ENCODE measurements around the gene SGMS2.

The SGMS2 gene

DNA sequence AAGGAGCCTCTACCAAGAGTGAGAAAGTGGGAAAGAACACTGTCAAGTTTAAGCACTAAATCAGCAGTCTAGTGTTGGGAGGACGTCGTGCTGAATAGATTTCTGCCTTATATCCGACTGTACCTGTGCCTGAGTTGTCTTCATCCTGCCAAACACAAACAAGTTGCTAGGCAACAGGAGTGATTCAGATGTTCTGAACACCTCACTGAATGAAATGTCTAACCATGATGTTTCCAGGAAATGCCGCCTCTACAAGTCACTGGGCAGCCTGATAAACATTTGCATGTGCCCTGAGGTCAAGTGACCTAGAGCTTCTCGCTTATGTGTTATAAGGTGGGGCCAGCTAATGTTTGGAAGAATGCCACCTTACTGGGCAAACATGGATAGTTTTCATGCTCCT, 37.9 kb downstream of the SGMS2 start:
- DNase-seq (ENCODE audit: low read depth in 1 of 2, low spot score in 1 of 2) = no peak
- in situ Hi-C loops (cut with HindIII; ENCODE audit: low pct_unique_long_range_greater_than_20kb, low sequenced_read_pairs) = no loop called here
- no peak for TF ChIP-seq JUND (IDR thresholded peaks at IDR 0.05; ENCODE audit: low read depth)

- in situ Hi-C loops (cut with HindIII; ENCODE audit: low pct_unique_long_range_greater_than_20kb, low sequenced_read_pairs) = no loop called here
- DNase-seq (ENCODE audit: low read depth in 1 of 2, low spot score in 1 of 2) = no peak
- TF ChIP-seq JUND (IDR thresholded peaks at IDR 0.05; ENCODE audit: low read depth) = no peak
Observed at GRCh38 chr4:107863416-107863815, 38.7 kb downstream of the SGMS2 start.

- peak in 1 of 2 experiments; percentile 26 for DNase-seq (ENCODE audit: low read depth in 1 of 2, low spot score in 1 of 2)
- no peak for TF ChIP-seq JUND (IDR thresholded peaks at IDR 0.05; ENCODE audit: low read depth)
- in situ Hi-C loops (cut with HindIII; ENCODE audit: low pct_unique_long_range_greater_than_20kb, low sequenced_read_pairs) = no loop called here
Observed at GRCh38 chr4:107863850-107864371, 39.2 kb downstream of the SGMS2 start.

DNA sequence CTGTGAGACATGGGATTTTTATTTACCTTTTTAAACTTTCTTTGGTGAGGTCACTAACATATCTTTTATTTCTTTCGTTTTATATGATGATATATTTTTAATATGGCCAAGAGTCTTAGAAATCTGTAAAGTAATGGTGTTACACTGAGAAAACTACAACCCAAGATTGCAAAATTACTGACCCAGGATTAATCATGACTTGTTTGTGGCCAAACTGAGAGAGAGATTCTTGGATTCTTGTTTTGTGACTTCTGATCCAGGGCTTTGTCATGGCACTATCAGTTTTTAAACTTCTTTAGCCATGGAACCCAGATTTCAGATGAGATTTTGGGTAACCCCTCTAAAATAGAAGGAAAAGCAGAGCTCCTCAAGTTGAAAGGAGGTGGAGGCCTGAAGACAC, 42.0 kb downstream of the SGMS2 start:
- TF ChIP-seq JUND (IDR thresholded peaks at IDR 0.05; ENCODE audit: low read depth) = no peak
- DNase-seq (ENCODE audit: low read depth in 1 of 2, low spot score in 1 of 2) = no peak
- in situ Hi-C loops (cut with HindIII; ENCODE audit: low pct_unique_long_range_greater_than_20kb, low sequenced_read_pairs) = no loop called here

GRCh38 chr4:107870236-107870635, 45.5 kb downstream of the SGMS2 start:
- no peak for DNase-seq (ENCODE audit: low read depth in 1 of 2, low spot score in 1 of 2)
- in situ Hi-C loops (cut with HindIII; ENCODE audit: low pct_unique_long_range_greater_than_20kb, low sequenced_read_pairs) = no loop called here

DNA sequence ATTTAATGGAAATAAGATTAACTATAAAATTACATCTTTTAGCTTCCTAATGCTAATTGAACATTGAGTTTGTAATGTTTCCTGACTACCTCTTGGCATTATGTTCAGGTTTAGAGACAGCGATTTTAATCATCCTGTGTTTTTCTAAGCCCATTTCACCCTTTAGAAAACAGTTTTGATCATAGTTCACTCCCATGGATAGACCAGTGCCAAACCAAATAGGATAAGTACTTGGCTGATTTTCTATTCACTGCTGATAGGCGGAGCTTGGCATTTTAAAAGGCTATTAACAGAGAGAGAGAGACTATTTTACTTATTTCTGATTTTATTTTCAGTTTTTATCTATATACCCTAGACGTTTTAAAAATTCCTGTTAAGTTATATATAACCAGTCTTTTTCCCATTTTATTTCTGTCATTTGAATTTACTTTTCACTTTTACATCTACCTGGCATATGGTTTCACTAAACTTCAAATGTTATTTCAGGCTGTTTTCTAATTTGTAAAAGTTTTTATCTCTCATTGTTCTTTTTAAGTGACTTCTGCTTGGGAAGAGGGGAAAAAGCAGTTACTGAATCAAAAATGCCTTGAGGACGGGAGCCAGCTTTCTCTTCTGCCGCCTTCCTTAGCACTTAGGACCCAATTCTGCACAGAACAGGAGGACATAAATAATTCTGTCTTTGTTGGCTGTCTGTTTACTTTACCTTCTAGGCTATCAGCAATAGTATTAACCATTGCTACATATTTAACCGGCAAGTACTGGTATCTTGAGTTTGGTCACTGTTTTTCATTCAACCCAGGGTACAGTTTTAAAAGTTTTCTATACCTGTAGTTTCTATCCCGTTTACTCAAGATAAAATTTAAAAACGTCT, 46.4 kb downstream of the SGMS2 start:
- no peak for DNase-seq (ENCODE audit: low read depth in 1 of 2, low spot score in 1 of 2)
- no peak for TF ChIP-seq JUND (IDR thresholded peaks at IDR 0.05; ENCODE audit: low read depth)
- in situ Hi-C loops (cut with HindIII; ENCODE audit: low pct_unique_long_range_greater_than_20kb, low sequenced_read_pairs) = no loop called here

More at GRCh38 chr4:107870236-107870635, 45.5 kb downstream of the SGMS2 start:
- no peak for TF ChIP-seq JUND (IDR thresholded peaks at IDR 0.05; ENCODE audit: low read depth)

DNA sequence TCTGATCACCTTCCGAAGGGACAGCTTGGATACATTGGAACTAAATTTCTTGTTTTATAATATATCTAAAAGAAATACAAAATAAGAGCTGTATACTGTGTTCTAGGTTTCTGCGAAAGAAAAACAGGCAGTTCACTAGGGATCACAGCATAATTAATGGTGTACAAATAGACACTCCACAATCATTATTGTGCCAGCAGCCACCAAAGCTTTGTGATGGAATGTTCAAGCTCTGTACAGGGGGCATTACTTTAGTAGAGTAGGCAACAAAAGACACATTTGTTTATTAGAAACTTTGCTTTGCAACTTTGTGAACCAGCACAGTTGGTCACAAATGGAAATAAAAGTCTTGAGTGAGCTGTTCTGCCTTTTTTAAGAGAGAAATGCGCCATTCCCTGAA, 49.3 kb downstream of the SGMS2 start:
- in situ Hi-C loops (cut with HindIII; ENCODE audit: low pct_unique_long_range_greater_than_20kb, low sequenced_read_pairs) = no loop called here
- TF ChIP-seq JUND (IDR thresholded peaks at IDR 0.05; ENCODE audit: low read depth) = no peak
- DNase-seq (ENCODE audit: low read depth in 1 of 2, low spot score in 1 of 2) = no peak

DNA sequence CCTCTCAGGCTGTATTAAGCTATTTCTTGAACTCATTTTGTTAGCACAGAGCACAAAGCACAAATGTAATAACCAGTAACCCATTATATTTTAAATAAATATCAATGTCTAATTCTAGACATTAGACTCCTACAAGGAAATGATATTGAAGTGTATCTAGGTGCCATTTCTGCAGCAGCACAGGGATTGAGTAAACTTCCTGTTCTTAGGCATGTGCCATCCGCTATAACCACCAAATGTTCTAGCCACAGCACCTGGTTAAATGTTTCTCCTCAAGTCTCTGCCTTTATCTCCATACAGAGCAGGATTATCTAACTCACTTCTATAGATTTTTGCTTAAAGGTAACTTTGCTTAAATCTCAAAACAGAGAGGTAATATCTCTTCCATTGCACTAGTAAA, 51.4 kb downstream of the SGMS2 start:
- in situ Hi-C loops (cut with HindIII; ENCODE audit: low pct_unique_long_range_greater_than_20kb, low sequenced_read_pairs) = no loop called here
- no peak for DNase-seq (ENCODE audit: low read depth in 1 of 2, low spot score in 1 of 2)
- TF ChIP-seq JUND (IDR thresholded peaks at IDR 0.05; ENCODE audit: low read depth) = no peak

DNA sequence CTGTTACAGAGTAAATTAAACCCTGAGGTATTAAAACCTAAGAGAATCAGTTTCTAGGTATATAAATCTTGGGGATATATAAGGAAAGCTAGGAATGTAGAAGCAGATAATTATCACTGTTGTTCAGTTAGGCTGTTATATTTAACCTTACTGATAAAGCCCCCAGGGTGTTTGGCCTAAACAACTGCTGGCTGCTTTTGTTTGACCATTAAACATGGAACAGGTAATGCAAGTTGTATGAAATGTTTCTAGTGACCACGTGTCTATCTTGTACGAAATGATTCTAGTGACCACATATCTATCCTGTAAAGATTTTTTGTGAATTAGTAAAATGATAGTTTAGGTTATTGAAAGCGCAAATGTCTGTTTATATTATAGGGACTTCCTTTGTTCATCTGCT, 52.6 kb downstream of the SGMS2 start:
- peak in 1 of 2 experiments; percentile 95 for DNase-seq (ENCODE audit: low read depth in 1 of 2, low spot score in 1 of 2)
- in situ Hi-C loops (cut with HindIII; ENCODE audit: low pct_unique_long_range_greater_than_20kb, low sequenced_read_pairs) = no loop called here
- peak; percentile 81 for TF ChIP-seq JUND (IDR thresholded peaks at IDR 0.05; ENCODE audit: low read depth)

GRCh38 chr4:107885865-107886264, 61.1 kb downstream of the SGMS2 start:
- no peak for DNase-seq (ENCODE audit: low read depth in 1 of 2, low spot score in 1 of 2)
- in situ Hi-C loops (cut with HindIII; ENCODE audit: low pct_unique_long_range_greater_than_20kb, low sequenced_read_pairs) = no loop called here
- no peak for TF ChIP-seq JUND (IDR thresholded peaks at IDR 0.05; ENCODE audit: low read depth)

- peak in 1 of 2 experiments; percentile 33 for DNase-seq (ENCODE audit: low read depth in 1 of 2, low spot score in 1 of 2)
- in situ Hi-C loops (cut with HindIII; ENCODE audit: low pct_unique_long_range_greater_than_20kb, low sequenced_read_pairs) = no loop called here
- no peak for TF ChIP-seq JUND (IDR thresholded peaks at IDR 0.05; ENCODE audit: low read depth)
Observed at GRCh38 chr4:107888237-107888636, 63.5 kb downstream of the SGMS2 start.

GRCh38 chr4:107890779-107891178, 66.0 kb downstream of the SGMS2 start:
- no peak for DNase-seq (ENCODE audit: low read depth in 1 of 2, low spot score in 1 of 2)
- TF ChIP-seq JUND (IDR thresholded peaks at IDR 0.05; ENCODE audit: low read depth) = no peak
- in situ Hi-C loops (cut with HindIII; ENCODE audit: low pct_unique_long_range_greater_than_20kb, low sequenced_read_pairs) = no loop called here

DNA sequence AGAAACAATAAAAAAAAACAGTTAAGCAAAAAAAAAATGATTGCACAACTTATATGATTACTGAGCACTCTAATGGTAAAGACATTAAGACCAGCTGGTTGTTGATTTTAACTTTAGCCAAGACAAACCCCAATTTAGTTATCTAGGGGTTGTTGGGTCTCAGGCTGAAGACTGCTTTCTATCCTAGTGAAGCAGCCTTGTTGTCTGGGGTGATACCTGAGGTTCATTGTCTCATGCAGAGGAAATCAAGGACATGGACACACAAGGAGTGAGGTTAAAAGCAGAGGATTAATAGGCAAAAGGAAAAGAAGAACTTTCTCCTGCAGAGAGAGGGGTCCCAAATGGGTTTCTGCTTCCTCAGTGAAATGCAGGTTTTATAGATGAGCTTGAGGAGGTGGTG, 66.6 kb downstream of the SGMS2 start:
- no peak for TF ChIP-seq JUND (IDR thresholded peaks at IDR 0.05; ENCODE audit: low read depth)
- in situ Hi-C loops (cut with HindIII; ENCODE audit: low pct_unique_long_range_greater_than_20kb, low sequenced_read_pairs) = no loop called here
- no peak for DNase-seq (ENCODE audit: low read depth in 1 of 2, low spot score in 1 of 2)

Data from T47D (cell line).